ENCODE measurements around the gene ADGRA1.

ADGRA1 gene

GRCh38 chr10:133100706-133101415 lies 13.1 kb downstream of the ADGRA1 start:
- no peak for TF ChIP-seq GATA1 (IDR thresholded peaks at IDR 0.05; ENCODE audit: low read depth, low read length)
- TF ChIP-seq POLR2A (IDR thresholded peaks at IDR 0.05; ENCODE audit: low read length) = no peak
- peak in 1 of 2 experiments; percentile 16 for DNase-seq

GRCh38 chr10:133101416-133101810 lies 13.7 kb downstream of the ADGRA1 start:
- DNase-seq = no peak
- TF ChIP-seq POLR2A (IDR thresholded peaks at IDR 0.05; ENCODE audit: low read length) = no peak
- TF ChIP-seq GATA1 (IDR thresholded peaks at IDR 0.05; ENCODE audit: low read depth, low read length) = no peak

- no peak for DNase-seq
- TF ChIP-seq POLR2A (IDR thresholded peaks at IDR 0.05; ENCODE audit: low read length) (no peak), GATA1 (IDR thresholded peaks at IDR 0.05; ENCODE audit: low read depth, low read length) (no peak)
These were observed 14.8 kb downstream of the ADGRA1 start for GRCh38 chr10:133102415-133103095.

DNA sequence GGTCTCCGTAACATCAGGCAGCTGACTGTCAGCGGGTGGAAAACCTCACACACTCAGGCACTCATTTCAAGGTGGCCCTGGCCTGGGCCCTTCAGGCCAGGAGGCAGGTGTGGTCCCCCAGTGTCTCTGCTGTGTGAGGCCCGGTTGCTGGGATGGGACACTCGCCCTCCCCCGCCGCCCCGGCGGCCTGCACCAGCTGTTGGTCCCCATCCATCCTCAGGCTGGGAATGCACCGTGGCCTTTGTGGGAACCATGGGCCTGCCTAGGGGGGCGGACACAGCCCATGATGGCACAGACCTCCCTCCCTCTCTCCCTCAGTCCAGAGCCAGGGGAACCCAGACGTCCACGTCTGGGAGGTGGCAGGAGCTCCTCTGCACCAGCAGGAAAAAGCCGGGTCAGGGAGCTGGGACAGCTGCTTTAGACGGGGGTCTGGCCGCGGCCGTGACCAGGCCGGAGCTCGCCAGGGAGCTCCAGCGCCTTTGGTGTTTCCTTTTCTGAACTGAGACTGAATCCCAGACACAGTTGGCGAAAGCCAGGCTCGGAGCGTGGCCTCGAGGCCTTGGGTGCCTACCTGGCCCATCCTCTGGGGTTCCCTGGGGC lies 15.7 kb downstream of the ADGRA1 start:
- no peak for DNase-seq
- TF ChIP-seq POLR2A (IDR thresholded peaks at IDR 0.05; ENCODE audit: low read length) (no peak), GATA1 (IDR thresholded peaks at IDR 0.05; ENCODE audit: low read depth, low read length) (no peak)

GRCh38 chr10:133104068-133104962 lies 16.6 kb downstream of the ADGRA1 start:
- no peak for DNase-seq
- TF ChIP-seq POLR2A (IDR thresholded peaks at IDR 0.05; ENCODE audit: low read length) (no peak), GATA1 (IDR thresholded peaks at IDR 0.05; ENCODE audit: low read depth, low read length) (no peak)

DNA sequence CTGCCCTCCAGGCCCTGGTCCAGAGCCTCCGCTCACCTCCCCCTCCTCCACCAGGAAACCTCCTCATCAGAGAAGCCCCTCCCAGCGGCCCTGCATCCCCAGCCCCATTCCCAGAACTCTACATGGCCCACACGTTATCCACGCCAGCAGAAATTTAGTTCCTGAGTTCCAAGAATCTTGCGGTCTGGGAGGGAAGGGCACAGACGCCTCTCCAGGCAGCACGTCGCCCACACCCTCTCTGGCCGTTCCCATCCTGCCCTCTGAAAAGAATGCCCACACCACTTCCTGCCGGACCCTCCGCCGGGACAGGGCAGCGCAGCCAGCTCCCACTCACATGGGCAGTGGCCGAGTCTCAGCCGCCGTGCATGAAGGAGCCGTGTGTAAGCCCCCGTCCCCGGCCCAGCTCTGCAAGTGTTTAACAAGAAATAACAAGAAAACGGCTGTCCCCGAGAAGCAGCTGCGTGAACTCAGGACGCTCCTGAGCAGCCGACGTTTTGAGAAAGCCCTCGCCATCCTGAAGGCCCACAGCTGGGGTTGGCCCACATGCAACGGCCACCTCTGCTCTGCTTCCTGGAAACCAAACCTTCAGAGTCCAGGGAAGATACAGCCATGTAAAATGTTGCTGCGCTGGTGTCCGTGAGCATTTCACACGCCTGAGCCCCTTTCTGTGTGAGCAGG lies 17.4 kb downstream of the ADGRA1 start:
- TF ChIP-seq POLR2A (IDR thresholded peaks at IDR 0.05; ENCODE audit: low read length) (no peak), GATA1 (IDR thresholded peaks at IDR 0.05; ENCODE audit: low read depth, low read length) (no peak)
- no peak for DNase-seq

DNA sequence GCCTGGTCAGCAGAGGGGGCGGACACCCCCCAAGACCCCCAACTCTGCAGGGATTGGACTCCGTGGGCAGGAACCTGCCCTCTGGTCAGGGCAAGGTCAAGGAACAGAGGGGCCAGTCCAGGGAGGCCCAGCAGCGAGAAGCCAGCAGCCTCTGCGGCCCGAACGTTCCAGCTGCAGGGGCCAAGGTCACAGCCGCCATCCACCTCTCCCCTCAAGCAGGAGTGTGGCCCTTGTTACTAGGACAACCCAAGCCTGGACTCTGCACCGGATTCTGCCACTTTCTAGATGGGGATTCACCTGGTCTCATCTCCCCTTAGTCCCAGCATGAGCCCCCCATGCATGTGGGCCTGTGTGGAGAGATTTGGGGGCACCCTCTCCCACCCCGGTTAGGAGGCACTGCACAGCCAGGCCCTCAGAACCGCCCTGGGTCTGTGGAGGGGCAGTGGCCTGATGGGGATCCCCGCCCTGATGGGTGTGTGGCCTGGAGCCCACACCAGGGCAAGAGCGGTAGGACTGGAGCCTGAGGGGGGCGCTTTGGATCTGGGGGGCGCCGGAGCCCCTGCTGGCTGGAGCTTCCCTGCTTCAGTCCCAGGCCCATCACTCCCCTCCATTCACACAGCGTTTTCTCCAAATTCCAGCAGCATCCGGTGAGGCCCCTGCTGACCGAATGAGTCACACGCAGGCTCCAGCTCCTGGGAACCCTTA lies 18.1 kb downstream of the ADGRA1 start:
- TF ChIP-seq POLR2A (IDR thresholded peaks at IDR 0.05; ENCODE audit: low read length) (no peak), GATA1 (IDR thresholded peaks at IDR 0.05; ENCODE audit: low read depth, low read length) (no peak)
- no peak for DNase-seq

- TF ChIP-seq POLR2A (IDR thresholded peaks at IDR 0.05; ENCODE audit: low read length) = no peak
- TF ChIP-seq GATA1 (IDR thresholded peaks at IDR 0.05; ENCODE audit: low read depth, low read length) = no peak
- no peak for DNase-seq
These were observed 18.8 kb downstream of the ADGRA1 start for GRCh38 chr10:133106516-133106915.

- no peak for TF ChIP-seq GATA1 (IDR thresholded peaks at IDR 0.05; ENCODE audit: low read depth, low read length)
- no peak for TF ChIP-seq POLR2A (IDR thresholded peaks at IDR 0.05; ENCODE audit: low read length)
- DNase-seq = no peak
These were observed 19.7 kb downstream of the ADGRA1 start for GRCh38 chr10:133107442-133107841.

DNA sequence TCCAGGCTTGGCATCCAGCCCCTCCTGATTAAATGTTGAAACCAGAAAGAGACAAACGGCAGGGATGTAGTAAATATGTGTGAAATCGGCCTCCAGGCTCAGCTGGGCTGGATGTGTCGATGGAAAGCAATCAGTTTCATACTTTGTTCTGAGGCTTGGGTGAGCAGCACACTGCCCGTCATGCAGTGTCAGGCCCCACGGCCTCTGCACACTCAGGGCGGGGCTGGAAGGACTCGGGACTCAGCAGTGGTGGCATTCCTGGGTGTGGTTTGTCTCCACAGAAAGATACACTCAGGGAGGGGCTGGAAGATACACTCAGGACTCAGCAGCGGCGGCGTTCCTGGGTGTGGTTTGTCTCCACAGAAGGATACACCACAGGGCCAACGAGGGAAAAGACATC lies 22.0 kb downstream of the ADGRA1 start:
- no peak for TF ChIP-seq GATA1 (IDR thresholded peaks at IDR 0.05; ENCODE audit: low read depth, low read length)
- no peak for TF ChIP-seq POLR2A (IDR thresholded peaks at IDR 0.05; ENCODE audit: low read length)
- no peak for DNase-seq

GRCh38 chr10:133110133-133110532 lies 22.4 kb downstream of the ADGRA1 start:
- no peak for DNase-seq
- TF ChIP-seq GATA1 (IDR thresholded peaks at IDR 0.05; ENCODE audit: low read depth, low read length) (no peak), POLR2A (IDR thresholded peaks at IDR 0.05; ENCODE audit: low read length) (no peak)

- DNase-seq = no peak
These were observed 23.0 kb downstream of the ADGRA1 start for GRCh38 chr10:133110609-133111275.

GRCh38 chr10:133111640-133112039 lies 23.9 kb downstream of the ADGRA1 start:
- DNase-seq = peak in 1 of 2 experiments; percentile 43

More at GRCh38 chr10:133110609-133111275, 23.0 kb downstream of the ADGRA1 start:
- no peak for TF ChIP-seq GATA1 (IDR thresholded peaks at IDR 0.05; ENCODE audit: low read depth, low read length)
- TF ChIP-seq POLR2A (IDR thresholded peaks at IDR 0.05; ENCODE audit: low read length) = no peak
